T-cell (primary cell): ENCODE results near the gene HEPN1. TPM values are rescaled to one million over a fixed set of nuclear protein-coding genes. Genes with fewer than 3 reads are reported as not detected.

Experiments
- ATAC-seq, 4 experiments: fragments of 200-7000 bp in 3 of 4; fragments of 150-1000 bp in 1 of 4; cut with Tn5 transposase; replicated peaks in 1 of 4; 1 replicate in 3 of 4; 2 replicates in 1 of 4; pipeline ENCODE4 v1.10.0; 2021; ENCODE audit warnings: moderate library complexity in 3 of 4, mild to moderate bottlenecking in 2 of 4, moderate number of reproducible peaks in 1 of 4
- CTCF ChIA-PET, 2 donors: fragments of 300-600 bp; sonication (Branson Sonifier 250); formaldehyde crosslinking; loops; one replicate each; lab custom pipeline; 2022; ENCODE audit warnings: antibody characterized with exemption in 2 of 2; lab: Charles Lee
- POLR2A ChIA-PET, 2 donors: fragments of 300-600 bp; sonication (Branson Sonifier 250); formaldehyde crosslinking; loops; one replicate each; lab custom pipeline; 2022; ENCODE audit warnings: antibody characterized with exemption in 2 of 2; lab: Charles Lee
- DNase-seq, 35 experiments: peaks; one replicate each; pipeline versions ENCODE4 v3.0.0 to v3.0.0-alpha.2; 2013 to 2023
- H3K27ac ChIP-seq: one replicate; pipeline ENCODE4 v1.5.1; 2013; ENCODE audit warnings: low read length
- H3K27me3 ChIP-seq, 2 experiments: replicated peaks in 1 of 2; 1 replicate in 1 of 2; 2 replicates in 1 of 2; pipeline versions ENCODE4 v1.6.1 to v1.7.0; 2013; ENCODE audit warnings: low read length in 1 of 2, mixed read lengths in 1 of 2; ENCODE audit not compliant: control insufficient read depth in 2 of 2, insufficient read depth in 2 of 2; ENCODE audit errors: extremely low read depth in 1 of 2
- H3K36me3 ChIP-seq, 2 donors: 1 replicate in 1 of 2; 2 replicates in 1 of 2; pipeline versions ENCODE4 v1.6.1 to v1.7.0; 2013; ENCODE audit warnings: low read length in 1 of 2; ENCODE audit not compliant: control insufficient read depth in 2 of 2, insufficient read depth in 1 of 2; ENCODE audit errors: extremely low read depth in 1 of 2
- H3K4me1 ChIP-seq, 2 experiments: 1 replicate in 1 of 2; 2 replicates in 1 of 2; pipeline versions ENCODE4 v1.6.1 to v1.7.0; 2013; ENCODE audit warnings: low read length in 2 of 2, mixed read lengths in 1 of 2; ENCODE audit not compliant: insufficient read depth in 2 of 2, control insufficient read depth in 1 of 2; ENCODE audit errors: extremely low read depth in 1 of 2
- H3K4me3 ChIP-seq, 2 donors: 1 replicate in 1 of 2; 2 replicates in 1 of 2; pipeline versions ENCODE4 v1.5.1 to v1.7.0; 2013; ENCODE audit warnings: mild to moderate bottlenecking in 2 of 2, low read length in 1 of 2, moderate library complexity in 1 of 2; ENCODE audit not compliant: control insufficient read depth in 1 of 2; ENCODE audit errors: extremely low read depth in 1 of 2
- H3K9me3 ChIP-seq: 2 replicates; pipeline ENCODE4 v1.7.0; 2013
- H3K27ac Mint-ChIP-seq, 2 donors: one replicate each; pipeline ENCODE4 v1.8.0; 2020 to 2021; ENCODE audit warnings: mild to moderate bottlenecking in 2 of 2, mixed read lengths in 2 of 2
- H3K27me3 Mint-ChIP-seq, 2 donors: one replicate each; pipeline ENCODE4 v1.8.0; 2021 to 2022; ENCODE audit warnings: mixed read lengths in 2 of 2
- H3K36me3 Mint-ChIP-seq: one replicate; pipeline ENCODE4 v1.8.0; 2021; ENCODE audit warnings: mixed read lengths
- H3K4me1 Mint-ChIP-seq, 3 donors: one replicate each; pipeline ENCODE4 v1.8.0; 2020 to 2022; ENCODE audit warnings: mixed read lengths in 3 of 3, mild to moderate bottlenecking in 1 of 3
- H3K4me3 Mint-ChIP-seq, 3 donors: one replicate each; pipeline ENCODE4 v1.8.0; 2020 to 2022; ENCODE audit warnings: mild to moderate bottlenecking in 3 of 3, mixed read lengths in 3 of 3, moderate library complexity in 3 of 3
- H3K9me3 Mint-ChIP-seq, 3 donors: one replicate each; pipeline ENCODE4 v1.8.0; 2020 to 2022; ENCODE audit warnings: mixed read lengths in 3 of 3
- WGBS: methylation state at CpG from one replicate; pipeline ENCODE4 v1.1.5; 2013; ENCODE audit warnings: missing lambda C conversion rate; ENCODE audit not compliant: insufficient coverage; 5-methylcytosine and 5-hydroxymethylcytosine counted together
- total RNA-seq, 35 experiments: library from RNA in 6 of 35; stranded (reverse) in 6 of 35; fragments of 120-200 nt in 1 of 35; gene quantifications; one replicate each; pipeline versions ENCODE4 v1.2.1 to v1.2.4 and lab custom pipeline; 2013 to 2026

Gene HEPN1
- total RNA-seq, 5 donors from 2014 or later (not counting 1 experiment from before 2014, with no cell fraction given), result not detected

DNA sequence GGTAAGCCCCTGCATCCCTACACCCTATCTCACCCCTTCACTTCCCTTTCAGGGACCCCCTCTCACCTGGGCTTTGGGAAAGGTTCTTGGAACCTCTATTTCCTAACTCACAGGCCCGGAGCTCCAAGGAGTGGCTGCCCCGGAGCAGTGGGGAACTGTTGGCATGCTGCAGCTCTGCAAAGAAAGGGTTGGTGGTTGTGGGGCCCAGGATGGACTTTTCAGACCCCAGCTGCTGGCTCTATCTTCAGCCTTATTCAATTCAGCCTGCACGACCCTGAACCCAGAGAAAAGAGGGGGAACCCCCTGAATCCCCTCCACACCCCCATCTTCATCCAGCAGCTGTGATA, 31.4 kb upstream of the HEPN1 start:
- peaks cover 19 to 21% of the 10 kb centered on the region in 2 donors for H3K27me3 Mint-ChIP-seq
- peaks cover 0 to 36% of the 10 kb centered on the region in 2 experiments for H3K27me3 ChIP-seq
- no peaks in the 10 kb centered on the region for H3K36me3 Mint-ChIP-seq
- peaks cover 0 to under 1% (median 0%) of the 10 kb centered on the region in 3 donors for H3K4me1 Mint-ChIP-seq
- WGBS, result no CpG with 5 or more reads among the region's 3 CpGs
- no peaks in the 10 kb centered on the region for H3K9me3 ChIP-seq
- H3K9me3 Mint-ChIP-seq, result no peaks in the 10 kb centered on the region
- ChIA-PET CTCF (no interaction called here), POLR2A (interaction anchor here in 1 of 2 donors (0.5 kb wide), 1 partner anchor 50 kb away, joined by 3 read pairs; no protein-coding TSS in a partner anchor)
- no peak overlapping the region for H3K4me3 Mint-ChIP-seq
- H3K27ac Mint-ChIP-seq, result no peak overlapping the region
- H3K4me3 ChIP-seq, result no peak overlapping the region
- no peaks in the 10 kb centered on the region for H3K4me1 ChIP-seq
- ATAC-seq (no peak), DNase-seq (no peak)
- H3K36me3 ChIP-seq, result no peaks in the 10 kb centered on the region
- H3K27ac ChIP-seq, result no peak overlapping the region

DNA sequence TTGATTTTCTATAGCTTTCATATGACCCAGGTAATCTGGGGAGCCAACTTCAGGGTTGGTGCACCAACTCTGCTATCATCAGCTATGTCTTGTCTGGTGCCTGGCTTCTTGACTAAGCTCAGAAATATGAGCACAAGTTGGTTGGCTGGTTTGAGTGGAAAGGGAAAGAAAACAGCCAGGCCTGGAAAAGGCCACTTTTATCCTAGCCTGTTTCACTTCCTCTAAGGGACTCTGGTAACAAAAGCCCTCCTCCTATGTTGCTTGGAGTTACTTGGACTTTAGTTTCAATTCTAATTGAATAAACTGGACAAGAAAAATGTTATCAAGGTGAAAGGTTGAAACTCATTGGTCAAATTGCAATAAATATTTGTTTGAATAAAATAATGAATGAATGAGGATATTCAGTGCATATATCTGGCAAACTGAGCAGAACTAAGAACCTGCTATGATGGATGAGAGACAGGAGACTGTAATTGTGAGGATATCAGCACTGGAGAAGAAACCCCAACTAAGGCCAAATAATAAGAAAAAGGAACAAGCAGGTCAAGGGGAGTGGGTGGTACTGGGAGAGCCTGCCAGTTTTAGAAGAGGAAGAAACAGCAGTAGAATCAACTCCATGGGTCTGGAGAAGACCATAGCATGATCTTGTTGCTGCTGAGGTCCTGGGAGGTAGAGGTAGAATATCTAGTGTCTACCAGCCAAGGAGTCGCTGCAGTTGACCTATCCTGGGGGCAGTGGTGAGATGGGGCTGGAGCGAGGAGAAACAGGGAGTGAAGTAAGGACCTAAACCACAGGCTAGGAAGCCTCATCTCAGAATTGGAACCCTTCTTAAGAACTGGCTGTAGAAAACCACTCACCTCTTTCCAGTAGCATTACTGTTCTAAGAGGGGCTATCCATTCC, 29.6 kb upstream of the HEPN1 start:
- H3K4me3 Mint-ChIP-seq, result no peak overlapping the region
- Histone ChIP-seq H3K27ac (no peak overlapping the region), H3K4me1 (no peaks in the 10 kb centered on the region), H3K36me3 (no peaks in the 10 kb centered on the region), H3K9me3 (no peaks in the 10 kb centered on the region), H3K27me3 (peaks cover 0 to 38% of the 10 kb centered on the region in 2 experiments), H3K4me3 (no peak overlapping the region)
- no peak overlapping the region for H3K27ac Mint-ChIP-seq
- ChIA-PET POLR2A (no interaction called here), CTCF (interaction anchor here in 1 of 2 donors (0.5 to 0.6 kb wide), 2 partner anchors 9 to 474 kb away, joined by 3 to 7 read pairs; no protein-coding TSS in a partner anchor)
- no CpG with 5 or more reads among the region's 2 CpGs for WGBS
- peaks cover 19 to 20% of the 10 kb centered on the region in 2 donors for H3K27me3 Mint-ChIP-seq
- peaks cover 0 to 9% (median 0%) of the 10 kb centered on the region in 3 donors for H3K4me1 Mint-ChIP-seq
- no peak for DNase-seq
- ATAC-seq, result no peak
- no peaks in the 10 kb centered on the region for H3K36me3 Mint-ChIP-seq
- no peaks in the 10 kb centered on the region for H3K9me3 Mint-ChIP-seq

GRCh38 chr11:124890151-124890550, 28.9 kb upstream of the HEPN1 start:
- H3K27ac ChIP-seq, result no peak overlapping the region
- ChIA-PET CTCF (no interaction called here), POLR2A (no interaction called here)
- Mint-ChIP-seq H3K9me3 (no peaks in the 10 kb centered on the region), H3K4me3 (no peak overlapping the region), H3K36me3 (no peaks in the 10 kb centered on the region), H3K27me3 (peaks cover 19 to 20% of the 10 kb centered on the region in 2 donors), H3K4me1 (peaks cover 0 to 9% (median 0%) of the 10 kb centered on the region in 3 donors), H3K27ac (no peak overlapping the region)
- no peaks in the 10 kb centered on the region for H3K9me3 ChIP-seq
- DNase-seq (no peak), ATAC-seq (no peak)
- no peaks in the 10 kb centered on the region for H3K36me3 ChIP-seq
- WGBS, result no CpG with 5 or more reads among the region's 2 CpGs
- peaks cover 0 to 40% of the 10 kb centered on the region in 2 experiments for H3K27me3 ChIP-seq
- H3K4me3 ChIP-seq, result no peak overlapping the region
- no peaks in the 10 kb centered on the region for H3K4me1 ChIP-seq

DNA sequence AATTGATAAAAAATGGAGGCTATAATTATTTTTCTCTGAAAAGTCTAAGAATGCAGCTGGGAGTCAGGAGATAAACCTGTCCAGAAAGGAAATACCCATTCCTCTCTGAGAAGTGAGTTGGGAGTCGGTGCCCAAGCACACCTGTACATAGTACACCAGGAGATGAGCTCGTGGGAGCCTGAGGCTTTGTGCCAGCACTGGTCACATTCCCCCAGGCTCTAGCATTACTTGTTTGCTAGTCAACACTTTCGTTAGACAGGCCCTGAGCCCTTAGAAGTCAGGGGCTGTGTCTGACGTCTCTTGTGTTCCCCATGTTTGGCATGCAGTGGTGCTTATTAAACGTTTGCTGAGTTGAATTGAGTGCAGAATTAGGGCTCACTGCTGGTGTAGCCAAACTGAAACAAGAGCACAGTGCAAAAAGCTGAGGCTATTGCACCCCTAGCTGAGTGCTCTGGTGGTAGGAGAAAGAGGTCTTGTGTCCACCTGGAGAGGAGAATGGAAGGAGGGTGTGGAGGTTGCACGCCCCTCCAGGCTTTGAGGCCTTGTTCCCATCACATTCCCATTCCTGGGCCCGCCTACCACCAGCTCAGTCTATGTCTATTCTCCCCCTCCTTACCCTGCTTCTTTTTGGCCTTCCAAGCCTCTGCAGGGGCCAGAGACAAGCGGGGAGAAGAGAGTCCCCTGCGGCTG, 28.2 kb upstream of the HEPN1 start:
- Histone ChIP-seq H3K9me3 (no peaks in the 10 kb centered on the region), H3K4me3 (no peak overlapping the region), H3K27ac (no peak overlapping the region), H3K4me1 (no peaks in the 10 kb centered on the region), H3K27me3 (peaks cover 0 to 39% of the 10 kb centered on the region in 2 experiments), H3K36me3 (no peaks in the 10 kb centered on the region)
- Mint-ChIP-seq H3K27me3 (peaks cover 14 to 19% of the 10 kb centered on the region in 2 donors), H3K9me3 (no peaks in the 10 kb centered on the region), H3K27ac (no peak overlapping the region), H3K4me3 (no peak overlapping the region), H3K36me3 (no peaks in the 10 kb centered on the region), H3K4me1 (peaks cover 0 to 9% (median 0%) of the 10 kb centered on the region in 3 donors)
- ATAC-seq (no peak), DNase-seq (no peak)
- ChIA-PET CTCF (interaction anchor here in 1 of 2 donors (0.7 kb wide), 1 partner anchor 14 kb away, joined by 3 read pairs; no protein-coding TSS in a partner anchor), POLR2A (no interaction called here)
- 70% methylated on average over 5 of the region's 9 CpGs for WGBS

DNA sequence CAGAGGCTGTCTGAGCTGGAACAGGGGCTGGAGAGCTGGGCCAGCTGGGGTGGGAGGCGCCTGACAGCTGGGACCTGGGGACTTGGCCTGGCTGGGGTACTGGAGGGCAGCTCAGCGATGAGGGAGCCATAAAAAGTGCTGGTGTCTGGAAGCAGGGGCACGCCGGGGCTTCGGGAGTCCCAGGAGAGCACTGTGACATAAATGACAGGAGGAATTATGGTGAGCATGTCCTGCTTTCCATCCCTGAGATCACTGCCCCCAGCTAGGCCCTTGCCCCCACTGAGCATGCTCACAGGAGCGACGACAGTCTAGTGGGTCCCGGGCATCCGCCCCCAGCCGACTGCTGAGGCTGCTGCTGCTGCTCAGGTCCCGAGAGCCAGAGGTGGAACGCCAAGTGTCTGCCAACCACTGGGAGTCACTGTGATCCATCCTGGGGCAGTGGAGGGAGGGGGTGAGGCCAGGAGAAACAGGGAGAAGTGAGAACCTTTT, 27.6 kb upstream of the HEPN1 start:
- DNase-seq (no peak), ATAC-seq (no peak)
- Histone ChIP-seq H3K27ac (no peak overlapping the region), H3K4me1 (no peaks in the 10 kb centered on the region), H3K27me3 (peaks cover 0 to 39% of the 10 kb centered on the region in 2 experiments), H3K4me3 (no peak overlapping the region), H3K9me3 (no peaks in the 10 kb centered on the region), H3K36me3 (no peaks in the 10 kb centered on the region)
- WGBS, result 89% methylated on average over 8 of the region's 12 CpGs
- Mint-ChIP-seq H3K9me3 (no peaks in the 10 kb centered on the region), H3K4me1 (peaks cover 0 to 9% (median 0%) of the 10 kb centered on the region in 3 donors), H3K27me3 (peaks cover 9 to 15% of the 10 kb centered on the region in 2 donors), H3K4me3 (no peak overlapping the region), H3K27ac (no peak overlapping the region), H3K36me3 (no peaks in the 10 kb centered on the region)
- POLR2A ChIA-PET, result no interaction called here
- CTCF ChIA-PET, result no interaction called here

- no peak overlapping the region for H3K27ac ChIP-seq
- H3K27ac Mint-ChIP-seq, result no peak overlapping the region
- H3K4me3 ChIP-seq, result no peak overlapping the region
- CTCF ChIA-PET, result no interaction called here
- H3K9me3 ChIP-seq, result no peaks in the 10 kb centered on the region
- WGBS, result 75% methylated on average over 2 of the region's 2 CpGs
- H3K4me3 Mint-ChIP-seq, result no peak overlapping the region
- peaks cover 9% of the 10 kb centered on the region in 2 donors for H3K27me3 Mint-ChIP-seq
- POLR2A ChIA-PET, result no interaction called here
- H3K27me3 ChIP-seq, result peaks cover 0 to 37% of the 10 kb centered on the region in 2 experiments
- H3K9me3 Mint-ChIP-seq, result no peaks in the 10 kb centered on the region
- no peaks in the 10 kb centered on the region for H3K4me1 ChIP-seq
- no peak for ATAC-seq
- H3K4me1 Mint-ChIP-seq, result peaks cover 0 to 9% (median under 1%) of the 10 kb centered on the region in 3 donors
- no peaks in the 10 kb centered on the region for H3K36me3 Mint-ChIP-seq
- H3K36me3 ChIP-seq, result no peaks in the 10 kb centered on the region
- DNase-seq, result no peak
Measured at GRCh38 chr11:124892146-124892545, 26.9 kb upstream of the HEPN1 start.
